ENCODE measurements around the gene CDHR1. TPM values are rescaled to one million over a fixed set of nuclear protein-coding genes. Genes with fewer than 3 reads are reported as not detected.

Gene CDHR1
- total and polyA plus RNA-seq, 7 donors: 0.27 to 26.6 (median 2.4) TPM

- H3K27ac ChIP-seq: no peak overlapping the region
- peaks cover 0 to 44% (median 14%) of the 10 kb centered on the region in 3 donors for H3K27me3 ChIP-seq
- H3K4me3 ChIP-seq: no peak overlapping the region
- no peak for DNase-seq
- H3K9me3 ChIP-seq: no peaks in the 10 kb centered on the region
- 60 to 87% methylated on average over 5 of the region's 5 CpGs for WGBS, 2 donors
- no peak for TF ChIP-seq POLR2A (IDR thresholded peaks at IDR 0.05)
- TF ChIP-seq POLR2AphosphoS5 (IDR thresholded peaks at IDR 0.05): no peak
- TF ChIP-seq CTCF (IDR thresholded peaks at IDR 0.05): no peak
- no peak for TF ChIP-seq EP300 (IDR thresholded peaks at IDR 0.05)
- no peaks in the 10 kb centered on the region for H3K36me3 ChIP-seq
- H3K4me1 ChIP-seq: peaks cover 0 to 23% (median 19%) of the 10 kb centered on the region in 4 donors
- intact Hi-C loops (cut with DNase I): no loop called here
These were observed 3.2 kb upstream of the CDHR1 start for GRCh38 chr10:84191106-84191505.

GRCh38 chr10:84193327-84193726 lies 1.0 kb upstream of the CDHR1 start:
- peaks cover 0 to 42% (median 33%) of the 10 kb centered on the region in 4 donors for H3K4me1 ChIP-seq
- TF ChIP-seq POLR2A (IDR thresholded peaks at IDR 0.05) (no peak), POLR2AphosphoS5 (IDR thresholded peaks at IDR 0.05) (no peak), EP300 (IDR thresholded peaks at IDR 0.05) (no peak), CTCF (IDR thresholded peaks at IDR 0.05) (no peak)
- no peaks in the 10 kb centered on the region for H3K36me3 ChIP-seq
- H3K4me3 ChIP-seq: no peak overlapping the region
- no peaks in the 10 kb centered on the region for H3K9me3 ChIP-seq
- WGBS, 2 donors: 79 to 92% methylated on average over 2 of the region's 2 CpGs
- peaks cover 0 to 44% (median 14%) of the 10 kb centered on the region in 3 donors for H3K27me3 ChIP-seq
- intact Hi-C loops (cut with DNase I): no loop called here
- no peak overlapping the region for H3K27ac ChIP-seq
- DNase-seq: peak; percentile 36

GRCh38 chr10:84193846-84194423 lies 402 bp upstream of the CDHR1 start:
- peak; percentile 33 for DNase-seq
- 16 to 33% methylated on average over 5 of the region's 5 CpGs for WGBS, 2 donors
- Histone ChIP-seq H3K4me1 (peaks cover 0 to 42% (median 33%) of the 10 kb centered on the region in 4 donors), H3K27me3 (peaks cover 0 to 44% (median 14%) of the 10 kb centered on the region in 3 donors), H3K27ac (no peak overlapping the region), H3K36me3 (no peaks in the 10 kb centered on the region), H3K4me3 (peak overlapping the region; percentile 16 to 57 (median 46)), H3K9me3 (no peaks in the 10 kb centered on the region)
- no peak for TF ChIP-seq EP300 (IDR thresholded peaks at IDR 0.05)
- no peak for TF ChIP-seq POLR2AphosphoS5 (IDR thresholded peaks at IDR 0.05)
- no peak for TF ChIP-seq CTCF (IDR thresholded peaks at IDR 0.05)
- TF ChIP-seq POLR2A (IDR thresholded peaks at IDR 0.05): no peak
- intact Hi-C loops (cut with DNase I): no loop called here

GRCh38 chr10:84195044-84195830 lies 900 bp downstream of the CDHR1 start:
- Histone ChIP-seq H3K4me1 (peaks cover 0 to 42% (median 33%) of the 10 kb centered on the region in 4 donors), H3K27me3 (peaks cover 0 to 41% (median 14%) of the 10 kb centered on the region in 3 donors), H3K4me3 (peak overlapping the region in 3 of 4 donors; percentile 43 to 57 (median 50)), H3K9me3 (no peaks in the 10 kb centered on the region), H3K36me3 (no peaks in the 10 kb centered on the region), H3K27ac (no peak overlapping the region)
- DNase-seq: peak; percentile 38
- TF ChIP-seq EP300 (IDR thresholded peaks at IDR 0.05): no peak
- no peak for TF ChIP-seq POLR2AphosphoS5 (IDR thresholded peaks at IDR 0.05)
- intact Hi-C loops (cut with DNase I): no loop called here
- WGBS, 2 donors: 5 to 22% methylated on average over 43 of the region's 43 CpGs

GRCh38 chr10:84196083-84196482 lies 1.7 kb downstream of the CDHR1 start:
- no peaks in the 10 kb centered on the region for H3K9me3 ChIP-seq
- WGBS, 2 donors: 4 to 36% methylated on average over 4 of the region's 4 CpGs
- H3K36me3 ChIP-seq: no peaks in the 10 kb centered on the region
- no peak for TF ChIP-seq POLR2AphosphoS5 (IDR thresholded peaks at IDR 0.05)
- no peak for TF ChIP-seq CTCF (IDR thresholded peaks at IDR 0.05)
- TF ChIP-seq EP300 (IDR thresholded peaks at IDR 0.05): no peak
- no peak for TF ChIP-seq POLR2A (IDR thresholded peaks at IDR 0.05)
- H3K27ac ChIP-seq: no peak overlapping the region
- H3K27me3 ChIP-seq: peaks cover 0 to 34% (median 14%) of the 10 kb centered on the region in 3 donors
- intact Hi-C loops (cut with DNase I): no loop called here
- H3K4me1 ChIP-seq: peaks cover 0 to 42% (median 33%) of the 10 kb centered on the region in 4 donors
- DNase-seq: peak; percentile 9
- H3K4me3 ChIP-seq: no peak overlapping the region
